Ishikawa (cell line): Measurements from ENCODE around the gene BEX4.
A peak's percentile ranks its signal among the peaks of the same experiment; 100 is the strongest.

Source experiments
- CEBPB ChIP-seq: IDR thresholded peaks from 2 replicates; pipeline ENCODE4 v1.6.1; 2012
- CREB1 ChIP-seq: IDR thresholded peaks from 2 replicates; pipeline ENCODE4 v1.6.1; 2012; ENCODE audit warnings: low read depth
- EGR1 ChIP-seq: IDR thresholded peaks from 2 replicates; pipeline ENCODE4 v1.6.1; 2012
- EP300 ChIP-seq: IDR thresholded peaks from 2 replicates; pipeline ENCODE4 v1.6.1; 2012; ENCODE audit warnings: borderline replicate concordance
- FOXM1 ChIP-seq: IDR thresholded peaks from 2 replicates; pipeline ENCODE4 v1.6.1; 2012; ENCODE audit warnings: low read depth, borderline replicate concordance
- NFIC ChIP-seq: IDR thresholded peaks from 2 replicates; pipeline ENCODE4 v1.6.1; 2012
- RAD21 ChIP-seq: IDR thresholded peaks from 2 replicates; pipeline ENCODE4 v1.6.1; 2012; ENCODE audit warnings: low read depth
- TAF1 ChIP-seq: IDR thresholded peaks from 2 replicates; pipeline ENCODE4 v1.6.1; 2012; ENCODE audit warnings: low read depth, mild to moderate bottlenecking
- TCF12 ChIP-seq: IDR thresholded peaks from 2 replicates; pipeline ENCODE4 v1.6.1; 2012; ENCODE audit warnings: low read depth
- TEAD4 ChIP-seq: IDR thresholded peaks from 2 replicates; pipeline ENCODE4 v1.6.1; 2012
- USF1 ChIP-seq: IDR thresholded peaks from 2 replicates; pipeline ENCODE4 v1.6.1; 2012
- YY1 ChIP-seq: IDR thresholded peaks from 2 replicates; pipeline ENCODE4 v1.6.1; 2012; ENCODE audit warnings: low read depth
- ZBTB7A ChIP-seq: IDR thresholded peaks from 2 replicates; pipeline ENCODE4 v1.6.1; 2012; ENCODE audit warnings: low read depth
- TF ChIP-seq, protein P1 (sequence below): IDR thresholded peaks from 2 replicates; pipeline ENCODE4 v1.6.1; 2012; ENCODE audit warnings: low read depth, mild to moderate bottlenecking
- TF ChIP-seq, protein P2 (sequence below): IDR thresholded peaks from 2 replicates; pipeline ENCODE4 v1.6.1; 2012

BEX4 gene

GRCh38 chrX:103210056-103210455, 4.9 kb upstream of the BEX4 start:
- TF ChIP-seq FOXM1 (no peak), USF1 (no peak), NFIC (no peak), EGR1 (no peak), CEBPB (no peak), CREB1 (no peak), ZBTB7A (no peak), EP300 (no peak), YY1 (no peak), TAF1 (no peak), TEAD4 (no peak)
- TF ChIP-seq, protein P1, sequence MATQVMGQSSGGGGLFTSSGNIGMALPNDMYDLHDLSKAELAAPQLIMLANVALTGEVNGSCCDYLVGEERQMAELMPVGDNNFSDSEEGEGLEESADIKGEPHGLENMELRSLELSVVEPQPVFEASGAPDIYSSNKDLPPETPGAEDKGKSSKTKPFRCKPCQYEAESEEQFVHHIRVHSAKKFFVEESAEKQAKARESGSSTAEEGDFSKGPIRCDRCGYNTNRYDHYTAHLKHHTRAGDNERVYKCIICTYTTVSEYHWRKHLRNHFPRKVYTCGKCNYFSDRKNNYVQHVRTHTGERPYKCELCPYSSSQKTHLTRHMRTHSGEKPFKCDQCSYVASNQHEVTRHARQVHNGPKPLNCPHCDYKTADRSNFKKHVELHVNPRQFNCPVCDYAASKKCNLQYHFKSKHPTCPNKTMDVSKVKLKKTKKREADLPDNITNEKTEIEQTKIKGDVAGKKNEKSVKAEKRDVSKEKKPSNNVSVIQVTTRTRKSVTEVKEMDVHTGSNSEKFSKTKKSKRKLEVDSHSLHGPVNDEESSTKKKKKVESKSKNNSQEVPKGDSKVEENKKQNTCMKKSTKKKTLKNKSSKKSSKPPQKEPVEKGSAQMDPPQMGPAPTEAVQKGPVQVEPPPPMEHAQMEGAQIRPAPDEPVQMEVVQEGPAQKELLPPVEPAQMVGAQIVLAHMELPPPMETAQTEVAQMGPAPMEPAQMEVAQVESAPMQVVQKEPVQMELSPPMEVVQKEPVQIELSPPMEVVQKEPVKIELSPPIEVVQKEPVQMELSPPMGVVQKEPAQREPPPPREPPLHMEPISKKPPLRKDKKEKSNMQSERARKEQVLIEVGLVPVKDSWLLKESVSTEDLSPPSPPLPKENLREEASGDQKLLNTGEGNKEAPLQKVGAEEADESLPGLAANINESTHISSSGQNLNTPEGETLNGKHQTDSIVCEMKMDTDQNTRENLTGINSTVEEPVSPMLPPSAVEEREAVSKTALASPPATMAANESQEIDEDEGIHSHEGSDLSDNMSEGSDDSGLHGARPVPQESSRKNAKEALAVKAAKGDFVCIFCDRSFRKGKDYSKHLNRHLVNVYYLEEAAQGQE: no peak

- no peak for TF ChIP-seq YY1
- no peak for TF ChIP-seq CREB1
- no peak for TF ChIP-seq NFIC
- peak; percentile 37 for TF ChIP-seq RAD21
- TF ChIP-seq TEAD4: no peak
These were observed 3.7 kb upstream of the BEX4 start for GRCh38 chrX:103211012-103211715.

GRCh38 chrX:103212749-103213457, 2.0 kb upstream of the BEX4 start:
- TF ChIP-seq ZBTB7A: no peak

DNA sequence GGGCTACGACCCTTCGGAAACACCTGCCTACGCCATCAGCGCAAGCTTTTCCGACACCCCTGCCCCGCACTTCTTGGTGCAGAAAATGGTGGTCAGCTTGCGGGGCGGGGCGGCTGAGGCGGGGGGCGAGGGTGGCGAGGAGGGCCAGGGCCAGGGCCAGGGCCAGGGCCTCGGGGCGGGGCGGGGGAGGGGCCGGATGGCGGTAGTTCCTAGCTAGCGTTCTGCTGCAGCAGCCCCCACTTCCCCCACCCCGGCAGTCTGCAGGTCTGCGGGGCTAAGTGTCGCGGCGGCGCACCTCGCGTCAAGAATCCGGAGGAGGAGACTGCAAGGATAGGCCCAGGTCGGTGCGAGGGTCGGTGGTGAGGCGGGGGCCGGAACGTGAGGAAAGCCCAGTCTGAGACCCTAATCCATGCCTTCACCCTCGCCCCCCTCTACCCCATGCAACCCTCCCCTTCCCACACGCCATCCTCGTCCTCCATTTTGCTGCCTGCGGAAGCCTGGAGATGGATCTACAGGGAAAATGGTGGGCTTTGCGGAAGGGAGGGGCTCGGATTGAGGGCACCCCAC, 600 bp downstream of the BEX4 start:
- TF ChIP-seq YY1: peak; percentile 66
- no peak for TF ChIP-seq ZBTB7A
- TF ChIP-seq EP300: no peak

- TF ChIP-seq USF1: no peak
- no peak for TF ChIP-seq EP300
- no peak for TF ChIP-seq CEBPB
- no peak for TF ChIP-seq TCF12
- no peak for TF ChIP-seq TEAD4
- no peak for TF ChIP-seq YY1
- TF ChIP-seq NFIC: no peak
- no peak for TF ChIP-seq TAF1
- TF ChIP-seq RAD21: no peak
- TF ChIP-seq EGR1: no peak
- no peak for TF ChIP-seq CREB1
- no peak for TF ChIP-seq FOXM1
These were observed 5.8 kb downstream of the BEX4 start for GRCh38 chrX:103220511-103221323.

DNA sequence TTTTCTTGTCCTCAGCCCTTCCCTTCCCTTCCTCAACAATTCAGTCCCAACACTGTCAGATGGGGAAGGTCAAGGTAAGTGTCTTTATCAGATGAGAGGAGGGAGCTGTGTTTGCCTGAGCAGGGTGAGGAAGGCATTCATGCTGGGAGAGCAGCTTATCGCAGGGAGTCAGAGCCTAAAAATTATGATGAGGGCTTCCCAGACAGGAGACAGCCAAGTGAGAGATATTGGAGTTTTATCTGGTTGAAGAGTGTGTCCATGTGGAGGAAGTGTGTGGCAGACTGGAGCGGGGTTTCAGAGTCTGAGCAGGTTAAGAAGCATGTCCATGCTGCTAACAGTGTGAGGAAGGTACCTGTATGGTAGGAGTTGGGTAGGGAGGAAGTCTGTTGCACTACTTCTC, 18.4 kb downstream of the BEX4 start:
- TF ChIP-seq, protein P1: no peak
- no peak for TF ChIP-seq RAD21
- no peak for TF ChIP-seq CEBPB
- TF ChIP-seq CREB1: no peak
- TF ChIP-seq TEAD4: no peak
- no peak for TF ChIP-seq TAF1
- TF ChIP-seq, protein P2, sequence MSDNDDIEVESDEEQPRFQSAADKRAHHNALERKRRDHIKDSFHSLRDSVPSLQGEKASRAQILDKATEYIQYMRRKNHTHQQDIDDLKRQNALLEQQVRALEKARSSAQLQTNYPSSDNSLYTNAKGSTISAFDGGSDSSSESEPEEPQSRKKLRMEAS: no peak
- no peak for TF ChIP-seq YY1
- no peak for TF ChIP-seq FOXM1
- TF ChIP-seq USF1: no peak
- no peak for TF ChIP-seq NFIC
- TF ChIP-seq EGR1: no peak
- TF ChIP-seq ZBTB7A: no peak
- no peak for TF ChIP-seq EP300
- TF ChIP-seq TCF12: no peak
